ENCODE measurements around the gene CHKB.

Gene CHKB

DNA sequence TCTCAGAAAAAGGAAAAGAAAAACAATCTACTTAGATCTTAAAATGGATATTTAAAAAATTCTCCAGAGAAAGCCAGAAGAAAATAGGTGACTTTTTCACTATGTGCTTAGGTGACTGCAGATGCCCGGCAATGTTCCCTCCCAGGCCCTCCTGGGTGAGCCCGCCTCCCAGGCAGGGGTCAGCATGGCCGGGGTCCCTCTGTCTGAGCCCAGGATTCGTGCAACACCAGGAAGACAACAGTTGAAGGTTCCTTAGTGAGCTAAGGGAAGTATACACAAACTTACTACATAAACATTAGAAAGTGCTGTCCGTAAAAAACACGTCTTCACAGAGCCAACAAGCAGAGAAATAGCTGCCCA lies 29.5 kb upstream of the CHKB start:
- no peak overlapping the region for H2BK5ac ChIP-seq (ENCODE audit: low read length)
- H3K4me2 ChIP-seq (ENCODE audit: insufficient read depth, low read length, poor library complexity, severe bottlenecking) = no peak overlapping the region
- H3K9ac ChIP-seq (ENCODE audit: low read depth, low read length, poor library complexity) = no peak overlapping the region
- peak overlapping the region; percentile 71 for H3K14ac ChIP-seq (ENCODE audit: low read length)
- H3K79me1 ChIP-seq (ENCODE audit: low read depth, low read length) = no peaks in the 10 kb centered on the region
- no peak overlapping the region for H4K8ac ChIP-seq (ENCODE audit: low read depth, low read length)
- no peak overlapping the region for H3K4ac ChIP-seq (ENCODE audit: low read length)
- peaks cover 0 to 11% of the 10 kb centered on the region in 2 donors for H3K36me3 ChIP-seq (replicated peaks in 1 of 2; ENCODE audit: control insufficient read depth in 2 of 2, insufficient read depth in 2 of 2, low read length in 2 of 2)
- WGBS, 2 donors (ENCODE audit: extremely low coverage in 2 of 2, insufficient read length in 2 of 2, insufficient replicate concordance in 1 of 2) = no CpG with 5 or more reads among the region's 6 CpGs
- peaks cover 0 to 3% of the 10 kb centered on the region in 2 donors for H3K4me1 ChIP-seq (ENCODE audit: control insufficient read depth in 2 of 2, insufficient read depth in 1 of 2, low read depth in 1 of 2, low read length in 2 of 2)
- no peak overlapping the region for H2BK120ac ChIP-seq (ENCODE audit: low read depth, low read length)
- peaks cover 0 to 5% (median 0%) of the 10 kb centered on the region in 3 experiments for H3K27me3 ChIP-seq (ENCODE audit: control insufficient read depth in 3 of 3, insufficient read depth in 3 of 3, low read depth in 1 of 3, low read length in 3 of 3)
- no peak overlapping the region for H3K27ac ChIP-seq (replicated peaks; ENCODE audit: low read length)
- H2BK12ac ChIP-seq (ENCODE audit: low read length) = no peak overlapping the region
- no peak overlapping the region for H3K4me3 ChIP-seq (ENCODE audit: low read length in 2 of 2)
- H2AK5ac ChIP-seq (ENCODE audit: low read depth, low read length) = no peak overlapping the region
- peak overlapping the region; percentile 73 for H3K23ac ChIP-seq (ENCODE audit: low read depth, low read length, poor library complexity)
- DNase-seq (ENCODE audit: low spot score) = no peak
- H3K18ac ChIP-seq (ENCODE audit: low read length) = no peak overlapping the region
- no peak overlapping the region for H2BK15ac ChIP-seq (ENCODE audit: low read length)
- H2AFZ ChIP-seq (ENCODE audit: low read length) = no peak overlapping the region
- H3K9me3 ChIP-seq (replicated peaks in 1 of 2; ENCODE audit: control insufficient read depth in 2 of 2, insufficient read depth in 1 of 2, low read depth in 1 of 2, low read length in 2 of 2) = no peaks in the 10 kb centered on the region
- no peak overlapping the region for H4K91ac ChIP-seq (ENCODE audit: low read depth, low read length, poor library complexity)

DNA sequence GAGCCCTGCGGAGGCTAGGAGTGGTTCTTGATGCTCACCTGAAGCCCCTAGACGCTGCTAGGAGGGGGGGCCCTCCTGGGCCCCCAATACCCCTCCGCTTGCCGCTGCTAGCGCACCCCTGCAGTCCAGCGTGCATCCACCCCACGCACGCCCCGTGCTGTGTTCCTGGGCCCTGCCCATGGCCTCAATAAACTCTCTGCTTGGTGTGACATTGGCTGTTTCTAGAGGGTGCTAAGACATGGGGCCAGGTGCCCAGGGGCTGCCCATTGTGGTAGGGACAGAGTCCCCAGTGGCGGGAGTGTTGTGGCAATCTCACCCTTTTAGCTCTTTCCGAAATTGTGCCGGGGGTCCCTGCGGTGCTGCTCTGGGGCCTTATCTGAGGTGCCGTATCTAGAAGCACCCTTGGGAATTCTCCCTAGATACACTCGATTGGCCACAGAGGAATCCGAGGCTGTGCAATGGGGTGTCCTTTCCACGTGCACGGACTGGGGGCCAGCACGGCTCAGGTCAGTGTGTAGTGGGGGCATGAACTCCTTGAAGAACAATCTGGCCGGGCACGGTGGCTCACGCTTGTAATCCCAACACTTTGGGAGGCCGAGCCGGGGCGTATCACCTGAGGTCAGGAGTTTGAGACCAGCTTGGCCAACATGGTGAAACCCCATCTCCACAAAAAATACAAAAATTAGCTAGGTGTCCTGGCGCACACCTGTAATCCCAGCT lies 28.9 kb upstream of the CHKB start:
- Histone ChIP-seq H3K27ac (replicated peaks; ENCODE audit: low read length) (no peak overlapping the region), H2BK120ac (ENCODE audit: low read depth, low read length) (no peak overlapping the region), H3K14ac (ENCODE audit: low read length) (no peak overlapping the region), H3K79me1 (ENCODE audit: low read depth, low read length) (no peaks in the 10 kb centered on the region), H3K18ac (ENCODE audit: low read length) (no peak overlapping the region), H3K4me2 (ENCODE audit: insufficient read depth, low read length, poor library complexity, severe bottlenecking) (no peak overlapping the region), H3K4me3 (ENCODE audit: low read length in 2 of 2) (no peak overlapping the region), H3K4me1 (ENCODE audit: control insufficient read depth in 2 of 2, insufficient read depth in 1 of 2, low read depth in 1 of 2, low read length in 2 of 2) (peaks cover 0 to 3% of the 10 kb centered on the region in 2 donors), H4K8ac (ENCODE audit: low read depth, low read length) (no peak overlapping the region), H2BK12ac (ENCODE audit: low read length) (no peak overlapping the region), H3K27me3 (ENCODE audit: control insufficient read depth in 3 of 3, insufficient read depth in 3 of 3, low read depth in 1 of 3, low read length in 3 of 3) (peaks cover 0 to 5% (median 0%) of the 10 kb centered on the region in 3 experiments), H3K9ac (ENCODE audit: low read depth, low read length, poor library complexity) (no peak overlapping the region), H3K36me3 (replicated peaks in 1 of 2; ENCODE audit: control insufficient read depth in 2 of 2, insufficient read depth in 2 of 2, low read length in 2 of 2) (peaks cover 0 to 14% of the 10 kb centered on the region in 2 donors), H2BK5ac (ENCODE audit: low read length) (no peak overlapping the region), H3K9me3 (replicated peaks in 1 of 2; ENCODE audit: control insufficient read depth in 2 of 2, insufficient read depth in 1 of 2, low read depth in 1 of 2, low read length in 2 of 2) (no peaks in the 10 kb centered on the region), H4K91ac (ENCODE audit: low read depth, low read length, poor library complexity) (no peak overlapping the region), H2BK15ac (ENCODE audit: low read length) (peak overlapping the region; percentile 26), H3K4ac (ENCODE audit: low read length) (no peak overlapping the region), H2AK5ac (ENCODE audit: low read depth, low read length) (no peak overlapping the region), H2AFZ (ENCODE audit: low read length) (no peak overlapping the region), H3K23ac (ENCODE audit: low read depth, low read length, poor library complexity) (no peak overlapping the region)
- DNase-seq (ENCODE audit: low spot score) = no peak
- no CpG with 5 or more reads among the region's 26 CpGs for whole genome bisulfite sequencing, 2 donors (ENCODE audit: extremely low coverage in 2 of 2, insufficient read length in 2 of 2, insufficient replicate concordance in 1 of 2)

DNA sequence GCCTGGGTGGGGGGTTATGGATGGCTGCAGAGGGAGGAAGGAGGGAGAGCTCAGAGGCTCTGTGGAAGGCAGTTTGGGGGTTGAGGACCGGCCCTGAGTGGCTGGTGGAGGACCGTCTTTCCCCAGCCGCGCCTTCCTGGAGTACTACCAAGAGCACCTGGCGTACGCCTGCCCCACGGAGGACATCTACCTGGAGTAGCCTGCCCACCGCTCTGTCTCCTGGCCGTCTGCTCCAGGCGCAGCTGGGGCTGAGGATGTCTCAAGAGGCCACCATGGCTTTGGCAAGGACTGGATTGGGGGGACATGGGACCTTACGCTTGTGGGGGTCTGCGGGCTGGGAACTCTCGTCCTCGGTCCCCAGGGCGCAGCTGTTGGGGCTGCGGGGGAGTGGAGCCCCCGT lies 27.9 kb upstream of the CHKB start:
- Histone ChIP-seq H3K18ac (ENCODE audit: low read length) (no peak overlapping the region), H2BK5ac (ENCODE audit: low read length) (peak overlapping the region; percentile 1), H3K4ac (ENCODE audit: low read length) (no peak overlapping the region), H2BK12ac (ENCODE audit: low read length) (no peak overlapping the region), H3K9ac (ENCODE audit: low read depth, low read length, poor library complexity) (no peak overlapping the region), H2BK15ac (ENCODE audit: low read length) (no peak overlapping the region), H3K14ac (ENCODE audit: low read length) (no peak overlapping the region), H2AFZ (ENCODE audit: low read length) (no peak overlapping the region), H3K4me3 (ENCODE audit: low read length in 2 of 2) (no peak overlapping the region), H3K9me3 (replicated peaks in 1 of 2; ENCODE audit: control insufficient read depth in 2 of 2, insufficient read depth in 1 of 2, low read depth in 1 of 2, low read length in 2 of 2) (no peaks in the 10 kb centered on the region), H2BK120ac (ENCODE audit: low read depth, low read length) (no peak overlapping the region), H3K4me2 (ENCODE audit: insufficient read depth, low read length, poor library complexity, severe bottlenecking) (no peak overlapping the region), H2AK5ac (ENCODE audit: low read depth, low read length) (peak overlapping the region; percentile 84), H3K79me1 (ENCODE audit: low read depth, low read length) (no peaks in the 10 kb centered on the region), H4K8ac (ENCODE audit: low read depth, low read length) (no peak overlapping the region), H3K27me3 (ENCODE audit: control insufficient read depth in 3 of 3, insufficient read depth in 3 of 3, low read depth in 1 of 3, low read length in 3 of 3) (peaks cover 0 to 5% (median 0%) of the 10 kb centered on the region in 3 experiments), H4K91ac (ENCODE audit: low read depth, low read length, poor library complexity) (no peak overlapping the region), H3K27ac (replicated peaks; ENCODE audit: low read length) (no peak overlapping the region), H3K4me1 (ENCODE audit: control insufficient read depth in 2 of 2, insufficient read depth in 1 of 2, low read depth in 1 of 2, low read length in 2 of 2) (peaks cover 0 to 3% of the 10 kb centered on the region in 2 donors), H3K36me3 (replicated peaks in 1 of 2; ENCODE audit: control insufficient read depth in 2 of 2, insufficient read depth in 2 of 2, low read length in 2 of 2) (peaks cover 0 to 23% of the 10 kb centered on the region in 2 donors), H3K23ac (ENCODE audit: low read depth, low read length, poor library complexity) (no peak overlapping the region)
- no peak for DNase-seq (ENCODE audit: low spot score)
- WGBS, 2 donors (ENCODE audit: extremely low coverage in 2 of 2, insufficient read length in 2 of 2, insufficient replicate concordance in 1 of 2) = no CpG with 5 or more reads among the region's 17 CpGs

DNA sequence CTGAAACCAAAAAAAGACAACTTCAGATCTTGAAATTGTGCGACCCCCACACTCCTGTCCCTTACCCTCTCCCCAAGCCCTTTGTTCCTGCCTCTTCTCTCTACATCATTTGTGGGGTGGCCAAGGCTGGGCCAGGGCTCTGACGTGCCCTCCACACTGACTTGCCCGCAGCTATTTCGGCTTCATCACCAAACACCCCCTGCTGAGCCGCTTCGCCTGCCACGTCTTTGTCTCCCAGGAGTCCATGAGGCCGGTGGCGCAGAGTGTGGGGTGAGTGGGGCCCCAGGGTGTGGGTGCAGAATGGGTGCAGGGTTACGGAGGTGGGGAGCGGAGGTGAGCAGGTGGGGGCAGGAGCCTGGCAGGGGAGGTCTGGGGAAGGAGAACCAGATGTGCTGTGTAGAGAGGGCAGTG lies 27.4 kb upstream of the CHKB start:
- H2BK120ac ChIP-seq (ENCODE audit: low read depth, low read length) = no peak overlapping the region
- DNase-seq (ENCODE audit: low spot score) = no peak
- no peak overlapping the region for H3K4me3 ChIP-seq (ENCODE audit: low read length in 2 of 2)
- H4K91ac ChIP-seq (ENCODE audit: low read depth, low read length, poor library complexity) = no peak overlapping the region
- peak overlapping the region; percentile 66 for H2BK5ac ChIP-seq (ENCODE audit: low read length)
- H3K14ac ChIP-seq (ENCODE audit: low read length) = no peak overlapping the region
- peak overlapping the region; percentile 60 for H3K9ac ChIP-seq (ENCODE audit: low read depth, low read length, poor library complexity)
- H2AK5ac ChIP-seq (ENCODE audit: low read depth, low read length) = peak overlapping the region; percentile 26
- no peak overlapping the region for H3K18ac ChIP-seq (ENCODE audit: low read length)
- H2BK15ac ChIP-seq (ENCODE audit: low read length) = no peak overlapping the region
- H3K4me2 ChIP-seq (ENCODE audit: insufficient read depth, low read length, poor library complexity, severe bottlenecking) = no peak overlapping the region
- peaks cover 0 to 28% of the 10 kb centered on the region in 2 donors for H3K36me3 ChIP-seq (replicated peaks in 1 of 2; ENCODE audit: control insufficient read depth in 2 of 2, insufficient read depth in 2 of 2, low read length in 2 of 2)
- no peak overlapping the region for H2AFZ ChIP-seq (ENCODE audit: low read length)
- no peak overlapping the region for H4K8ac ChIP-seq (ENCODE audit: low read depth, low read length)
- H2BK12ac ChIP-seq (ENCODE audit: low read length) = no peak overlapping the region
- peaks cover 0 to 5% (median 0%) of the 10 kb centered on the region in 3 experiments for H3K27me3 ChIP-seq (ENCODE audit: control insufficient read depth in 3 of 3, insufficient read depth in 3 of 3, low read depth in 1 of 3, low read length in 3 of 3)
- no peak overlapping the region for H3K27ac ChIP-seq (replicated peaks; ENCODE audit: low read length)
- H3K9me3 ChIP-seq (replicated peaks in 1 of 2; ENCODE audit: control insufficient read depth in 2 of 2, insufficient read depth in 1 of 2, low read depth in 1 of 2, low read length in 2 of 2) = no peaks in the 10 kb centered on the region
- H3K4ac ChIP-seq (ENCODE audit: low read length) = no peak overlapping the region
- no CpG with 5 or more reads among the region's 11 CpGs for WGBS, 2 donors (ENCODE audit: extremely low coverage in 2 of 2, insufficient read length in 2 of 2, insufficient replicate concordance in 1 of 2)
- H3K79me1 ChIP-seq (ENCODE audit: low read depth, low read length) = no peaks in the 10 kb centered on the region
- H3K23ac ChIP-seq (ENCODE audit: low read depth, low read length, poor library complexity) = peak overlapping the region; percentile 68
- H3K4me1 ChIP-seq (ENCODE audit: control insufficient read depth in 2 of 2, insufficient read depth in 1 of 2, low read depth in 1 of 2, low read length in 2 of 2) = peaks cover 0 to 3% of the 10 kb centered on the region in 2 donors

Data from neuronal stem cell (in vitro differentiated cells).